G401 (cell line): ENCODE measurements around the gene PROSER2. TPM values are rescaled to one million over a fixed set of nuclear protein-coding genes. Genes with fewer than 3 reads are reported as not detected.

Source experiments
- total RNA-seq: library from RNA; depleted of rRNA; stranded (reverse); fragments of >200 nt; shearing (Covaris generic); gene quantifications from 2 replicates; pipeline ENCODE4 v1.2.3, GENCODE V29; 2014; rRNA removed

PROSER2 gene
- total RNA-seq, 1 experiment from 2014 or later = 1.3 TPM

Other genes starting within 250 kb of the PROSER2 start
- gene USP6NL, start 211.7 kb upstream of the PROSER2 start, total RNA-seq = 7.8 and 9.3 TPM in 2 replicates
- 0.78 and 0.86 TPM in 2 replicates for gene ECHDC3, start 81.0 kb upstream of the PROSER2 start, total RNA-seq
- gene UPF2, start 219.5 kb downstream of the PROSER2 start, total RNA-seq = 10.3 and 12.9 TPM in 2 replicates
- 26.4 and 42.5 TPM in 2 replicates for gene DHTKD1, start 245.6 kb downstream of the PROSER2 start, total RNA-seq